SU-DHL-6 (cell line): ENCODE results near the gene GRXCR1.

Experiments
- H2AFZ ChIP-seq: fragments of 200-600 bp; sonication (generic); 2 replicates; pipeline ENCODE4 v1.6.1; 2014; ENCODE audit warnings: low read depth, mild to moderate bottlenecking, moderate library complexity, mixed read lengths, antibody characterized with exemption, low read length; ENCODE audit not compliant: severe bottlenecking
- H3F3A ChIP-seq: fragments of 200-600 bp; shearing (Covaris generic); 2 replicates; pipeline ENCODE4 v1.6.0; 2016; ENCODE audit warnings: antibody characterized with exemption, mild to moderate bottlenecking; ENCODE audit not compliant: insufficient read depth
- H3K27ac ChIP-seq: fragments of 200-600 bp; sonication (generic); 2 replicates; pipeline ENCODE4 v1.5.1; 2016; ENCODE audit warnings: low read depth, mild to moderate bottlenecking, low read length, moderate library complexity, mixed read lengths
- H3K27me3 ChIP-seq: fragments of 200-600 bp; sonication (generic), shearing (Covaris generic); 2 replicates; pipeline ENCODE4 v1.6.0; 2014; ENCODE audit warnings: mild to moderate bottlenecking, low read length
- H3K36me3 ChIP-seq: fragments of 200-600 bp; sonication (generic); 2 replicates; pipeline ENCODE4 v1.6.1; 2014; ENCODE audit warnings: mild to moderate bottlenecking, low read length, mixed read lengths
- H3K4me2 ChIP-seq: fragments of 300-600, 200-600 bp; shearing (Covaris generic), sonication (generic); 2 replicates; pipeline ENCODE4 v1.6.0; 2014; ENCODE audit warnings: low read length, low read depth, mild to moderate bottlenecking; ENCODE audit not compliant: poor library complexity, severe bottlenecking
- H3K4me3 ChIP-seq: fragments of 200-600 bp; sonication (generic); 2 replicates; pipeline ENCODE4 v1.5.1; 2014; ENCODE audit warnings: antibody characterized with exemption, low read length, mild to moderate bottlenecking, mixed read lengths; ENCODE audit not compliant: insufficient read depth, poor library complexity, severe bottlenecking
- H3K79me2 ChIP-seq: fragments of 200-600 bp; sonication (generic); 2 replicates; pipeline ENCODE4 v1.6.1; 2014; ENCODE audit warnings: mild to moderate bottlenecking, low read length, moderate library complexity; ENCODE audit not compliant: insufficient read depth
- H3K9ac ChIP-seq: fragments of 200-600 bp; sonication (generic); 2 replicates; pipeline ENCODE4 v1.7.0; 2014; ENCODE audit warnings: mild to moderate bottlenecking, low read length
- H3K9me2 ChIP-seq: fragments of 200-600 bp; sonication (generic); replicated peaks from 2 replicates; pipeline ENCODE4 v1.6.1; 2014; ENCODE audit warnings: low read length; ENCODE audit not compliant: insufficient read depth
- H3K9me3 ChIP-seq: fragments of 200-600 bp; sonication (generic); 2 replicates; pipeline ENCODE4 v1.6.1; 2014; ENCODE audit warnings: low read length, mixed read lengths; ENCODE audit not compliant: insufficient read depth
- H4K20me1 ChIP-seq: fragments of 200-600 bp; sonication (generic); 2 replicates; pipeline ENCODE4 v1.6.1; 2014; ENCODE audit warnings: low read depth, mild to moderate bottlenecking, antibody characterized with exemption, low read length, moderate library complexity, mixed read lengths
- EZH2phosphoT487 ChIP-seq: fragments of 200-600 bp; sonication (generic), shearing (Covaris generic); conservative IDR thresholded peaks from 2 replicates; pipeline ENCODE4 v1.6.1; 2018; ENCODE audit warnings: mild to moderate bottlenecking, antibody characterized with exemption, low read length, moderate library complexity, mixed read lengths
- TF ChIP-seq, protein P1 (sequence below): fragments of 200-600 bp; sonication (generic); IDR thresholded peaks from one replicate; pipeline ENCODE4 v1.5.1; 2017; ENCODE audit warnings: antibody characterized with exemption, mild to moderate bottlenecking, low read length, moderate library complexity; ENCODE audit not compliant: insufficient read depth, poor library complexity, severe bottlenecking

GRXCR1 gene

DNA sequence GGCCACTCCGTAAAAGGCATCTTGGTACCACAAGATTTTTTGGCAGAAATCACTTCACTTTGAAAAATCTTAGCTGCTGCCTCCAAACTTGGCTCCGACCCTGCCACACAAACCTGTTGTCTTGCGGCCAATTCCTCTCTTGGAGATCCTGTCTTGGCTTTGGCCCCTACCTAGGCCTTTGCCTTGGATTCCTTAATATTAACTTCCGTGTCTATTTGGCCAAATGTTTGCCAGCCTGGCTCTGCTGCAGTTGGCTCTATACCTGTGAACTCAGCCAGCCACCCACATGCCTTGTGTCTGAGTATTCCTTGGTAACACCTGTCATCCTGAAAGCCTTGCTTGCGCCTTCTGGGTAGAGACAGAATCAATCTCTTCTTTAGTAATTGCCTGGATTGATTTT, 12.5 kb downstream of the GRXCR1 start:
- H3K9me2 ChIP-seq: no peaks in the 10 kb centered on the region
- H3F3A ChIP-seq: no peaks in the 10 kb centered on the region
- H3K79me2 ChIP-seq: no peaks in the 10 kb centered on the region
- H3K4me2 ChIP-seq: no peak overlapping the region
- no peaks in the 10 kb centered on the region for H3K27me3 ChIP-seq
- no peaks in the 10 kb centered on the region for H4K20me1 ChIP-seq
- H3K4me3 ChIP-seq: no peak overlapping the region
- H3K9me3 ChIP-seq: no peaks in the 10 kb centered on the region
- no peaks in the 10 kb centered on the region for H3K36me3 ChIP-seq
- no peak overlapping the region for H3K27ac ChIP-seq
- no peak overlapping the region for H3K9ac ChIP-seq
- TF ChIP-seq, protein P1, sequence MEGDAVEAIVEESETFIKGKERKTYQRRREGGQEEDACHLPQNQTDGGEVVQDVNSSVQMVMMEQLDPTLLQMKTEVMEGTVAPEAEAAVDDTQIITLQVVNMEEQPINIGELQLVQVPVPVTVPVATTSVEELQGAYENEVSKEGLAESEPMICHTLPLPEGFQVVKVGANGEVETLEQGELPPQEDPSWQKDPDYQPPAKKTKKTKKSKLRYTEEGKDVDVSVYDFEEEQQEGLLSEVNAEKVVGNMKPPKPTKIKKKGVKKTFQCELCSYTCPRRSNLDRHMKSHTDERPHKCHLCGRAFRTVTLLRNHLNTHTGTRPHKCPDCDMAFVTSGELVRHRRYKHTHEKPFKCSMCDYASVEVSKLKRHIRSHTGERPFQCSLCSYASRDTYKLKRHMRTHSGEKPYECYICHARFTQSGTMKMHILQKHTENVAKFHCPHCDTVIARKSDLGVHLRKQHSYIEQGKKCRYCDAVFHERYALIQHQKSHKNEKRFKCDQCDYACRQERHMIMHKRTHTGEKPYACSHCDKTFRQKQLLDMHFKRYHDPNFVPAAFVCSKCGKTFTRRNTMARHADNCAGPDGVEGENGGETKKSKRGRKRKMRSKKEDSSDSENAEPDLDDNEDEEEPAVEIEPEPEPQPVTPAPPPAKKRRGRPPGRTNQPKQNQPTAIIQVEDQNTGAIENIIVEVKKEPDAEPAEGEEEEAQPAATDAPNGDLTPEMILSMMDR: no peak
- no peak for TF ChIP-seq EZH2phosphoT487
- no peak overlapping the region for H2AFZ ChIP-seq

DNA sequence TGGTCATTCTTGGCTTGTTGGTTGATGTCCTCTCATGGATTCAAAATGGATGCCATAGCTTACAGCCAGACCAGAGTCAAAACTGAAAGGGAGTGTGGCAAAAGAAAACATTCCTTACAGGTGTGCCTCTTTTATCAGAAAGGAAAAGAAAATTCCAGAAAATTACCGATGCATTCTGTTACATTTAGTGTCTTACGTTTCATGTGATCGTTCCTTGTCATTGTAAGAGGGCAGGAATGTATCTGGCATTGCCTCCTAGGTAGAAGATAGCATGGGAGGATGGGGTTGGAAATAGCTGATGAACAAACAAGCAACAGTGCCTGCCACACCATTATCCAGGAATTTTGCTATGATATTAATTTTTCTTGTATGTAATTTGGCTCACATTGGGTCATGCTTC, 13.1 kb downstream of the GRXCR1 start:
- Histone ChIP-seq H4K20me1 (no peaks in the 10 kb centered on the region), H3K27ac (no peak overlapping the region), H3K4me3 (no peak overlapping the region), H3F3A (no peaks in the 10 kb centered on the region), H3K4me2 (no peak overlapping the region), H3K9ac (no peak overlapping the region), H3K9me3 (no peaks in the 10 kb centered on the region), H3K79me2 (no peaks in the 10 kb centered on the region), H3K9me2 (no peaks in the 10 kb centered on the region), H2AFZ (no peak overlapping the region), H3K36me3 (no peaks in the 10 kb centered on the region), H3K27me3 (no peaks in the 10 kb centered on the region)
- TF ChIP-seq EZH2phosphoT487: no peak
- TF ChIP-seq, protein P1: no peak

DNA sequence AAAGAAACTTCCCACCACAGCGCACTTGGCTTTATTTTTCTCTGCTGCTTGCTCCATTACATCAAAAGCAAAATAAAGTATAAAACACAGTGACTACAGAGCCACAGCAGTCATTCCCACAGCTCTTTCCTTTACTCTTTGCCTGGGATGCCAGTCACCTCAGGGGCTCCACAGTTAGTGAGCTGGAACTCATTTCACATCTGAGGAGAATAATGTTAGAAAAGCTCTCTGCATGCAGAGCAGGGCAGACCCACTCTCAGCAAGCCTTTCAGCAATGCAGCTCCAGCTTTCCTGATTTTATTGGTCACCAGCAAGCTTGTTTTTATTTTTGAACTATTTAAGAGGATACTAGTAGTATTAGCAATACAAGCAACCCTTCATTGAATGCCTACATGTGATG, 13.8 kb downstream of the GRXCR1 start:
- no peak overlapping the region for H3K4me3 ChIP-seq
- no peak overlapping the region for H3K27ac ChIP-seq
- no peaks in the 10 kb centered on the region for H3K9me3 ChIP-seq
- no peak overlapping the region for H3K4me2 ChIP-seq
- TF ChIP-seq EZH2phosphoT487: no peak
- TF ChIP-seq, protein P1: no peak
- no peak overlapping the region for H3K9ac ChIP-seq
- no peaks in the 10 kb centered on the region for H3K27me3 ChIP-seq
- H3K36me3 ChIP-seq: no peaks in the 10 kb centered on the region
- H3K79me2 ChIP-seq: no peaks in the 10 kb centered on the region
- H2AFZ ChIP-seq: no peak overlapping the region
- H4K20me1 ChIP-seq: no peaks in the 10 kb centered on the region
- no peaks in the 10 kb centered on the region for H3F3A ChIP-seq
- no peaks in the 10 kb centered on the region for H3K9me2 ChIP-seq
